ENCODE measurements around the gene MDFI.

MDFI gene

GRCh38 chr6:41638002-41638934 is at the start of gene MDFI:
TSS of gene MDFI (plus strand) at chr6:41638468. CDS start at chr6:41638750, 282 bp downstream.
- DNase-seq, result no peak

- no peak for DNase-seq
Measured at GRCh38 chr6:41589223-41589622, 49.0 kb upstream of the MDFI start.

DNA sequence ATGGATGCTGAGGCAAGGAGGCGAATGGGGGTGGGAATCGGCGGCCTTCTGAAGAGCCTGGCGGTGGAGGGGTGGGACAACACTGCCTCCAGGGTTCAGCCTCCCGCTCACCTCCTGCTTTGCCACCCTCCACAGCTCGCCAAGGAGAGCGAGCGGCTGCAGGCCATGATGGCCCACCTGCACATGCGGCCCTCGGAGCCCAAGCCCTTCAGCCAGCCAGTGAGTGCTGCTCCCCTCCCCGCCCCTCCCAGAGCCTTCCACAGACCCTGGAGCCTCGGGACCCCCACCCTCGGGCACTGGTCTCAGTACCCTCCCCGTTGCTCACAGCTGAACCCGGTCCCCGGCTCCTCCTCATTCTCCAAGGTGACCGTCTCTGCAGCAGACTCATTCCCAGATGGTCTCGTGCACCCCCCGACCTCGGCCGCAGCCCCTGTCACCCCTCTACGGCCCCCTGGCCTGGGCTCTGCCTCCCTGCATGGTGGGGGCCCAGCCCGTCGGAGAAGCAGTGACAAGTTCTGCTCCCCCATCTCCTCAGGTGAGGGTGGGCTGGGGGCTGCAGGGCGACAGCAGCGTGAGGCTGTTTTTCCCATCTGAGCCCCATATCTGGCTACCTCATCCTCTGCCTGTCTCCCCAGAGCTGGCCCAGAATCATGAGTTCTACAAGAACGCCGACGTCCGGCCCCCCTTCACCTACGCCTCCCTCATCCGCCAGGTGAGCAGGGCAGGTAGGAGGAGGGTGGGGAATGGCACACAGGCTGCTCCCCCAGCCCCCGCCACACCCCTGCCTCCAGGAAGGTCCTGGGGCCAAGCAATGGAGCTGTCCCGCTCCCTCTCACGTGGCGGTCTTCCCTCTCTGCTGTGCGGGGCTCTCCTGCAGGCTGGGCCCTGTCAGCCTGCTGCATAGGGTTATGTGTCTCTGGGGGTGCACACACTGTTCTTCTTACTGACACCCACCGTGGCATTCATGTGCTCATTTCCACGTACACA is 48.3 kb upstream of the MDFI start:
- DNase-seq, result no peak

- no peak for DNase-seq
Measured at GRCh38 chr6:41591122-41591521, 47.1 kb upstream of the MDFI start.

GRCh38 chr6:41591859-41592502 is 46.3 kb upstream of the MDFI start:
- DNase-seq, result peak; percentile 69

GRCh38 chr6:41593406-41593805 is 44.9 kb upstream of the MDFI start:
- DNase-seq, result no peak

DNA sequence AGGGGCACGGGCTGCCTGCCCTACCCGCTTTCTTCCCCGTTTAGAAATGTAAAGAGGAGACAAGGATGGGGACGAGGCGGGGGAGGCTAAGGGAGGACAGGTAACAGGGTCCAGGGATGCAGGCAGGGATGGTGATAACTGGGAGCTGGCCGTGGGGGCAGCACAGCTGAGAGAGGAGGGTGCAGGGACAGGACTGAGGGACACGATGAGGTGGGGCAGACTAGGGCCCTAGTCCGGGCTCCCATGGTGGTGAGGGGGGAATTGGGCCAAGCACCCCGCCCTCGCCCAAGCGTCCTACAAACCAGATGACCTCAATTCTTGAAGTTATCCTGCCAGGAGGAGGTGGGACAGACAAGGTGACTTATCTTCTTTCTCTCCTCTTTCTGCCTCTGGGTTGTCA is 44.4 kb upstream of the MDFI start:
- no peak for DNase-seq

- DNase-seq, result no peak
Measured at GRCh38 chr6:41594326-41594725, 43.9 kb upstream of the MDFI start.

DNA sequence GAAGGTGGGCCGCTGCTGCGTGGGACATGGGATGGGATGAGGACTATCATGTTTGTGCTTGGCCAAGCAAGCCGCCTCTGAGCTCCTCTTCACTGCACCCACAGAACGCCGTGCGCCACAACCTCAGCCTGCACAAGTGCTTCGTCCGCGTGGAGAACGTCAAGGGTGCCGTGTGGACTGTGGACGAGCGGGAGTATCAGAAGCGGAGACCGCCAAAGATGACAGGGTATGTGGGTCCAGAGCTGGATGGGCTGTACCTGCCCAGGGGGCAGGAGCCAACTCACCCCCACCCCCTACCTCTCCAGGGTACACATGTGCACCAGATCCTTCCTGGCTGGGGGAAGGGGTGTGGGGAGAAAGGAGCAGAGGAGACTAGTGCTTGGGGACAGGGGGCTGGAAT is 43.5 kb upstream of the MDFI start:
- no peak for DNase-seq

DNA sequence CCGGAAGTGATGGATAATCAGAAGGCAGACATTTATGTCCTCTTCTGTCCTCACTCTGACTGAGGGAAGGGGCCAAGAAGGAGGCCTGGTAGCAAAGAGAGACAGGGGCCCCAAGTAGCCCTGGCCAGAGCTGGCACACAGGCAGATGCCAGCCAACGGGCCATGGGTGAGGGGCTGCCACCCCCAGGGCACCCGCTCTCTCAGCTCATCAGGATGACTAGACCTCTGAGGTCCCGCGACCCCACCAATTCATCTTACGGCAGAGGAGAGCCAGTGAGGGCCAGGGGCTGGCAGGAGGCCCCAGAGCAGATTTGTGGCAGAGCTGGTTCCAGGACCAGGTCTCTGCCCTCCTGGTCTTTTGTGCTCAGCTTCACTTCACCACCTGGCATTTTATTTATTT is 43.1 kb upstream of the MDFI start:
- DNase-seq, result no peak

- no peak for DNase-seq
Measured at GRCh38 chr6:41596096-41596685, 42.1 kb upstream of the MDFI start.

DNA sequence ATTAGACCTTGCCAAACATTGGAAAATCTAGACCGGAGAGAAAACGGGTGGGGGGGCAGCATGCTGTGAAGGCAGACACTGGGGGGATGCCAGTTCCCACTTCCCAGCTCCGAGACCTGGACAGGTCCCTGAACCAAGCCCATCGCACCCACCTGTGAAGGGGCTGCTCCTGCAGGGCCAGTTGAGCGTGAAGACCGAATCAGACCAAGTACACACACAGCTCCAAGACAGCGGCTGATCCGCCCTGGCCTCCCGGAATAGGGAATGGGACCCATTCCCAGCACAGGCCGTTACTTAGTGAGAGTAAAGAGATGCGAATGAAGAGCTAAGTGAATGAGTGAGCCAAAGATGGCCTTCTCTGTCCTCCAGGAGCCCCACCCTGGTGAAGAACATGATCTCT is 41.5 kb upstream of the MDFI start:
- DNase-seq, result no peak

DNA sequence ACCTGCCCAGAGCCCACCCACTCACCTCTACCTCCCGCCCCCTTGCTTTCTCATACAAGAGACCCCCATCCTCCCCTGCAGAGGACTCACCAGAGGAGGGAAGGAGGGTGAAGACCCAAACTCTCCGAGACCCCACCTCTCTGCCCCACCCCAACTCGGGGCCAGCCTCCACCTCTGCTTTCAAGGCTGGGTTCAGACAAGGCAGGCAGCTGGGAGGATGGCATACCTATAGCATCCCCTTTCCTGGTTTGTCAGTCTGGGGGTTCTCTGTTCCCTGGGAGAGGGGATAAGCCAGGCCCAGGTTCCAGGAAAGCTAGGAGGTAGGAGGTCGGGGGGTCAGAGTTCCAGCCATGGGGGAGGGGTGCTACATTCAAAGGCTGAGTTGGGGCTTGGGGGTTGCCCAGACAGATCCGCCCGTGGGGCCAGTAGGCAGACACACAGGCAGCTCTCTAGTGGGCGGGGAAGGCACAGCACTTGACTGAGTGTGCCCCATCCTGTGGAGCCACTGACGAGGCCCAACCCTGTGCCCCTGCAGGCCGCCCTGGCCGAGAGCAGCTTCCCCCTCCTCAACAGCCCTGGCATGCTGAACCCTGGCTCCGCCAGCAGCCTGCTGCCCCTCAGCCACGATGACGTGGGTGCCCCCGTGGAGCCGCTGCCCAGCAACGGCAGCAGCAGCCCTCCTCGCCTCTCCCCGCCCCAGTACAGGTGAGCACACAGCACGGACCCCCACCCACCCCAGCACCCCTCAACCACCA is 40.8 kb upstream of the MDFI start:
- DNase-seq, result no peak

- DNase-seq, result no peak
Measured at GRCh38 chr6:41598670-41599014, 39.6 kb upstream of the MDFI start.

DNA sequence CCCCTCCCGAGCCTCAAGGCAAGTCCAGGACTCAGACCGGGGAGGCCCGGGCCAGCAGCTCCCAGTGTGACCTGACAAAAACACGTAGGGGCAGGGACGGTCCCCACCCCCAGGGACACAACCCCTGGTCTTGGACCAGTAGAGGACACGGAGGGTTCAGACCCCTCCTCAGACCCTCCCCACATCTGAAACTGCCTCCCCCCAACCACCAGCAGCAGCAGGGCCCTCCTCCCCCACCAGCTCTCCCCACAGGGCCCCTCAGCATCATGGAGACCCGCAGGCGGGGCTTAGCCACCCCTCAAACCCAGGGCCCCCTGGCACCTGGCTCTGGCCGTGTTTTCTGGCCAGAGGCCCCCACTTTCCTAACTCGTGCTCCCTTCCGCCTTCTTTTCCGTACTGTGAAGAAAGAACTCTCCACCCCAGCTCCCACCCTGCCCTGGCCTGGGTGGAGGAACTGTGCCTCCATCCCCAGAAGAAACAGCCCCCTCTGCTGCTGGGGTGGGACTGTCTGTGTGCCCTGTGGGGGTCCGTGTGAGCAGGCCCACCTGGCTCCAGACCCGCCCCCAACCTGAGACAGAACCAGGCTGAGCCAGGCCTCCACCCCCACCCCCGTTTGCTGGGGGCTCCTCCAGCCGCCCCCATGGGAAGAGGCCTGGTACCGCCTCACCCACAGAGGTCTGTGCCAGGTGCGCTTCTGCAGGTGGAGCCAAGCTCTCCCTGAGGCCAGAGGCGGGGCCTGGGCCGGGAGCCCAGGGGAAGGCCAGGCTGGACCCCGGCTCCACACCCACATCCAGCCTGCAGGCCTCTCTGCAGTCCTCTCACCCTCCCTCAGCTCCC is 39.0 kb upstream of the MDFI start:
- DNase-seq, result no peak

DNA sequence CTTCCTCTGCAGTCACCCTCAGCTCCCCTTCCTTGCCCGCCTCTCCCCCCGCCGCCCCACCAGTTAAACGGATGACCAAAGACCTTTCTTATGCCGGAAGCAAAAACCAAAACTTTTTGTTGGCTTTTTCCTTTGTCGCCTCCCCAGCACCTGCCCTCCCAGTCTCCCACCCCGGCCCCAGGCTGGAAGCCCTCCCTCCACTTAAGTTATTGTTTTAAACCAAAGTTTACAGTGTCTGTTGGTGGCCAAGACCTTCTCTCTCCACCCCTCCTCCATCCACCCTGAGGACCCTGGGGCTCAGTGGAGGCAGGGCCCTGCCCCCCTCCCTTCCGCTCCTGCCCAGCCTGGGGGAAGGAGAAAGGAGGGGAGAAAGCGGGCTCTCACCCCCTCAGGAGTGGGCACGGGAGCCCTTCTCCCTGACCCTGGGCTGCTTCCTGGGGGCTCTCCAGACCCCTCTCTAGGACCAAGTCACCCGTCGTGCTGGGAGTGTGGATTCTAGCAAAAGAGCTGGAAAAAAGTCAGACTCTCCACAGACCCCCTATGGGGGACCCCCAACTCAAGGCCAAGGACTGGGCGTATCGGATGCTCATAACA is 38.3 kb upstream of the MDFI start:
- no peak for DNase-seq

- DNase-seq, result no peak
Measured at GRCh38 chr6:41600499-41601247, 37.6 kb upstream of the MDFI start.

GRCh38 chr6:41601248-41601549 is 37.1 kb upstream of the MDFI start:
- no peak for DNase-seq

GRCh38 chr6:41602422-41602743 is 35.9 kb upstream of the MDFI start:
- DNase-seq, result no peak
